HFF-Myc (cell line): ENCODE measurements around the gene BCAS4.
"Not testable (repeated sequence)": the region's sequence is repeated elsewhere in the genome, so short reads cannot be mapped to it uniquely, and the experiment has no call there.

Experiments
- DNase-seq: peaks from one replicate; pipeline ENCODE4 v3.0.0-alpha.2; 2011; ENCODE audit warnings: low read depth; ENCODE audit errors: extremely low read depth
- H3K4me3 ChIP-seq: replicated peaks from 2 replicates; pipeline ENCODE4 v1.5.1; 2011; ENCODE audit warnings: low read depth, mild to moderate bottlenecking, control low read depth, low read length
- TF ChIP-seq, protein P1 (sequence below): IDR thresholded peaks from 2 replicates; pipeline ENCODE4 v1.5.1; 2012; ENCODE audit warnings: mild to moderate bottlenecking, low read depth, low read length, control low read depth; ENCODE audit errors: missing control alignments

BCAS4 gene

DNA sequence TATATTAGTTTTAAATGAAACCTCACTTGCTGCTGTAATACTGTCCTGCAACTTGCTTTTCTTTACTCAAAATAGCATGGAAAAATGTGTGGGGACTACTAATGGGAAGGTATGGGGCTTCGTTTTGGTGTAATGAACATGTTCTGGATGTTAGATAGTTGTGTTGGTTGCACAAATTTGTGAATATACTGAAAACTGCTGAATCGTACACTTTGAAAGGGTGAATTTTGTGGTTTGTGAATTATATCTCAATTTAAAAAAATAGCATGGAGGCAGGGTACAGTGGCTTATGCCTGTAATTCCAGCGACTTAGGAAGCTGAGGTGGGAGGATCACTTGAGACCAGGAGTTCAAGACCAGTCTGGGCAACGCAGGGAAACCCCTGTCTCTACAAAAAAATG, 2.3 kb downstream of the BCAS4 start:
- no peak for DNase-seq
- TF ChIP-seq, protein P1, sequence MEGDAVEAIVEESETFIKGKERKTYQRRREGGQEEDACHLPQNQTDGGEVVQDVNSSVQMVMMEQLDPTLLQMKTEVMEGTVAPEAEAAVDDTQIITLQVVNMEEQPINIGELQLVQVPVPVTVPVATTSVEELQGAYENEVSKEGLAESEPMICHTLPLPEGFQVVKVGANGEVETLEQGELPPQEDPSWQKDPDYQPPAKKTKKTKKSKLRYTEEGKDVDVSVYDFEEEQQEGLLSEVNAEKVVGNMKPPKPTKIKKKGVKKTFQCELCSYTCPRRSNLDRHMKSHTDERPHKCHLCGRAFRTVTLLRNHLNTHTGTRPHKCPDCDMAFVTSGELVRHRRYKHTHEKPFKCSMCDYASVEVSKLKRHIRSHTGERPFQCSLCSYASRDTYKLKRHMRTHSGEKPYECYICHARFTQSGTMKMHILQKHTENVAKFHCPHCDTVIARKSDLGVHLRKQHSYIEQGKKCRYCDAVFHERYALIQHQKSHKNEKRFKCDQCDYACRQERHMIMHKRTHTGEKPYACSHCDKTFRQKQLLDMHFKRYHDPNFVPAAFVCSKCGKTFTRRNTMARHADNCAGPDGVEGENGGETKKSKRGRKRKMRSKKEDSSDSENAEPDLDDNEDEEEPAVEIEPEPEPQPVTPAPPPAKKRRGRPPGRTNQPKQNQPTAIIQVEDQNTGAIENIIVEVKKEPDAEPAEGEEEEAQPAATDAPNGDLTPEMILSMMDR, result no peak
- H3K4me3 ChIP-seq, result no peak overlapping the region

DNA sequence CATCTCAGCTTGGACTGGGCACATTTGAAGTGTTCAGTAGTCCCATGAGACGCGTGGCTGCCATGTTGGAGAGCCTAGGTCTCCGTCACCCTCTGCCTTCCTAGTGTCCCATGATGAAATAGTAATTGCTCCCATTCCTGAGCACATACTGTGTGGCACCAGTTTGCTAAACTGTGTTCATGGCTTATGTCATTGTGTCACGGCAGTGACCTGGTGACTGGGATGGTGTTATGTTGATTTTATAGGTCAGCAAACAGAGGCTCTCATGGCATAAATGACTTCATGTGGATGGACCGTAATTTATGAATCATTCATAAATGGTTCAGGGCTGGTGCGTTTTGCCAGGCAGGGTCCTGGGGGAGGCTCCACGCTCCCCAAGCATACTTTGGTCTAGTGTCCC, 3.8 kb downstream of the BCAS4 start:
- no peak for DNase-seq
- TF ChIP-seq, protein P1, result no peak
- H3K4me3 ChIP-seq, result no peak overlapping the region

DNA sequence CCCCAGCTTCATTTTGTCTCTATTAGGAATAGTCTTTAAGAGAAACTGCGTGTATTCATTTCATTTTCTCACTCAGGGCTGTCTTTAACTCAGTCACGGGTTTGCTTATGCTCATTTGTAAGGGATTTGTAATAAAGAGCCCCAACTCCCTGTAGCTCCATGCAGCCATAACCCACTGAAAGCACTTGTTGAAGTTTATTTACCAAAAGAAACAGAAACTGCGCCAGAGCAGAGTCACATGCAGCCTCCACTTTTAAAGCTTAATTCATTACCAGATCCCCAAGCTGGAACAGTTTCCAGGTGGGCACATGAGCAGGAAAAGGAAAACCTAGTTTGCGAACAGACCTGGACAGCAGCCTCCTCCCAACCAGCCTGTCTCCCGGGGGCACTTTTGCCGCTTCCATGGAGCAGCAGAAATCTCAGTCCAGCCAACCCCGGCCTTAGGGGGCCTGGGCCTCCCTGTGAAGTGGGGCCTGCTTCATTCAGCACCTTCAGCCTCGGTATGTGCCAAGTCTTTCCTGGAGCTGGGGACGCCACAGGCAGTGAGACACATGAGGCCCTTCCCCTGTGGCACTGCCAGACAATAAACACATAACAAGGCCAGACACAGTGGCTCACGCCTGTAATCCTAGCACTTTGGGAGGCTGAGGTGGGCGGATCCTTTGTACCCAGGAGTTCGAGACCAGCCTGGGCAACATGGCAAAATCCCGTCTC, 4.5 kb downstream of the BCAS4 start:
- no peak for DNase-seq
- no peak overlapping the region for H3K4me3 ChIP-seq
- TF ChIP-seq, protein P1, result no peak

- H3K4me3 ChIP-seq, result no peak overlapping the region
- DNase-seq, result no peak
- TF ChIP-seq, protein P1, result no peak
Observed at GRCh38 chr20:50799890-50800550, 5.2 kb downstream of the BCAS4 start.

- not testable (repeated sequence) for H3K4me3 ChIP-seq, DNase-seq
Observed at GRCh38 chr20:50800986-50801746, 6.3 kb downstream of the BCAS4 start.

DNA sequence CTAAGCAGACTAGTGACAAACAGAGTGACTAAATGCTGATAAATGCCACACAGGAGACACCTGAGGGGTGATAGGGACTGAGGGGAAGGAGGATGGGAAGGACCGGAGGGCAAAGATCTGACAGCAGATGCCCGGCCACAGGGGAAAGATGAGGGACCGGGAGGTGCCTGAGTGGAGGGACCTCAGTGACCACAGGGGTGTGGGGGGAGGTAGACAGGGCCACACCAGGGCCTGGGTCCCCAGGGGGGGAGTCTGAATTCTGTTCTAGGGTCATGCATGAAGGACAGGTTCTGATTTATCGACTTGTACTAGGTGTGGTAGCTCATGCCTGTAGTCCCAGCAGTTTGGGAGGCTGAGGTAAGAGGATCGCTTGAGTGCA, 6.9 kb downstream of the BCAS4 start:
- DNase-seq, result no peak
- H3K4me3 ChIP-seq, result no peak overlapping the region
- TF ChIP-seq, protein P1, result no peak

- no peak for DNase-seq
- TF ChIP-seq, protein P1, result no peak
- no peak overlapping the region for H3K4me3 ChIP-seq
Observed at GRCh38 chr20:50802289-50802688, 7.4 kb downstream of the BCAS4 start.
